Activated naive CD4-positive, alpha-beta T cell treated with Interleukin-2 at 50 U/mL for 16 hours (primary cell): ENCODE results near the gene DDAH2.

ENCODE experiments used
- DNase-seq: peaks from one replicate; pipeline ENCODE4 v3.0.0-alpha.2; 2020

DDAH2 gene

DNA sequence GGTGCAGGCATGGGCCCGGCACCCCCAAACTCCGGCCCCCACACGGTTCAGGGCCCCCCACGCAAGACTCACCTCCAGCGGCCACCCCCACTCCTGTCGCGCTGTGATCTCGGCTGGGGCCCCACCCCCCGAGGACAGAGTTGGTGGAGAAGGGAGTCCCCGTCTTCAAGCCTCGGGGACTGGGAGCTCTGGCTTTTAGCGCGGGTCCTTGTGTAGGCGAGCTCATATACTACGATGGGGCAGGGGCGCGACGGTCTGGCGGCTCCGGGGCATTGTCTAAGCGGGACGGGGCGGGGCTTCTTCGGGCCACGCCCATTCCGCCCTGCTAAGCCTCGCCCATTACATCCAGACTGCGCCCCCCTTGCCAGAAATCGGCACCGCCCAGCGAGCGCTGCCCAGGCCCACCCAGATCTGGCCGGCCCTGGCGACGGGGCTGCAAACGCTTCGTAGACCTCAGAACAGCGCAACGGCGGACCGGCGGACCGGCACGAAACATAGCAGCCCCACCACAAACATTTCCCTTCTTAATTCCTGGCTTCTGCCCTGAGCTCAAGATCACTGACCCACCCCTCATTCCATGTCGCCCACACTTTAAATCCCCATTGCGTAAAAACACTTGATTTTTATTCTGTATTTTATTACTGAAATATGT is 1.0 kb upstream of the DDAH2 start:
- DNase-seq, result peak; percentile 60

DNA sequence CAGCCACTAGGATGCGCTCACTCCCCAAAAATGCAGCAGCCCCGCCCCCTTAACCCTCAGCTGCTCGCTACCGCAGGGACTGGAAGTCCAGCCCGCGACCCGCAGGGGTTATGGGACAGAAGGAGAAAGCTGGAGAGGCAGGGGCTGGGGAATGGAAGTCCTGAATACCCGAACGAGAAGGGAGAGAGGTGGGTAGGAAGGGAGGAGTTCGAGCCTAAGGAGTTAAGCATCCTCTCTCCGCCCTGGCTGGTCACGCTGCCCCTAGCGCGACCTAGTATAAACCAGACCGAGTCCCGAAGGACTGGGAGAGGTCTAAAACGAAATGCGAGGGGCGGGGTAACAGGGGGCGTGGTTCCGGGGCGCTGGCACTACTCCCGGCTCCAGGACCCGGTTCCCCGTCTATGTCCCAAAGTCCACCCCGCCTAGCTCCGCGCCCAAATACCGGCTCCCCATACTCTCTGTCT is 448 bp upstream of the DDAH2 start:
- peak; percentile 80 for DNase-seq

DNA sequence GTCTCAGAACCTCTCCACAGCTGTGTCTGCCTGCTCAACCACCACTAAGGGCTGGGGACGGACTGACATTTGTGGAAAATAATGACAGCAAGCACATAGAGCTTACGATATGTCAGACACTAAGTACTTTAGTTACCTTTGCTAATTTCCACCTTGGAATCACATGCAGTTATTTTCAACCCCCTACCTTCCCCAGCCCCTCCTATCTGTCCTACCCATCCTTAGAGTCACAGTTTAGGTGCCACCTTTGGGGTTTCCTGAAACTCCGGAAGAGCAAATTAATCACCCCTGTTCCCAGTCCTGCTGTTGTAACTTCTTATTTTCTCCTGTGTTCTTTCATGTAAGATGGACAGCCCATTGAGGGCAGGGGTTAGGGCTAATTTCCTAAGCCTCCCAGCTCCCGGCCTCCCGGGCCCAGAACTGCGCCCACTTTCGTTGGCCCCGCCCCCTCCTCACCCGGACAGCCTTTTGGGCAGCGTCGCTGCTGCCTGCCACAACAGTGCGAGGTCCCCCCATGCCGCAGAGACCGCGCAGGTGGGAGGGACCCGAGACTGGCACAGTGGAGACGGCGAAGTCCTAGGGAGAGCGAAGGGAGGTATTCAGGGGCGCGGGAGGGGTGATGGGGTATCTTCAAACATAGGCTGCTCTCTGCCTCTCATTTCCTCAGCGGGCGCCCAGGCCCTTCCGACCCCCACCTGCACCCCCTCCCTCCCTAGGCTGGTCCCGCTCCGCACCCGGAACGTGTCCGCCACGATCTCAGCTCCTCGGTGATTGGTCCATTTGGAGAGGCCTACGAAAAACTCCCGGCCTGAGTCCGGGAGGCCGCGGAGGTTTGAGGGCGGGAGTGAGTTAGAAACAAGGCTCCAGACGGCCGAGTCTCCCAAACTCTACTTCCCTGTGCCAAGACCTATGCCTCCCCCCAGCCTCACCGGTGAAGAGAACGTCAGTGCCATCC is 1.1 kb downstream of the DDAH2 start:
- no peak for DNase-seq

- DNase-seq, result no peak
Observed at GRCh38 chr6:31727034-31727716, 1.9 kb downstream of the DDAH2 start.

DNA sequence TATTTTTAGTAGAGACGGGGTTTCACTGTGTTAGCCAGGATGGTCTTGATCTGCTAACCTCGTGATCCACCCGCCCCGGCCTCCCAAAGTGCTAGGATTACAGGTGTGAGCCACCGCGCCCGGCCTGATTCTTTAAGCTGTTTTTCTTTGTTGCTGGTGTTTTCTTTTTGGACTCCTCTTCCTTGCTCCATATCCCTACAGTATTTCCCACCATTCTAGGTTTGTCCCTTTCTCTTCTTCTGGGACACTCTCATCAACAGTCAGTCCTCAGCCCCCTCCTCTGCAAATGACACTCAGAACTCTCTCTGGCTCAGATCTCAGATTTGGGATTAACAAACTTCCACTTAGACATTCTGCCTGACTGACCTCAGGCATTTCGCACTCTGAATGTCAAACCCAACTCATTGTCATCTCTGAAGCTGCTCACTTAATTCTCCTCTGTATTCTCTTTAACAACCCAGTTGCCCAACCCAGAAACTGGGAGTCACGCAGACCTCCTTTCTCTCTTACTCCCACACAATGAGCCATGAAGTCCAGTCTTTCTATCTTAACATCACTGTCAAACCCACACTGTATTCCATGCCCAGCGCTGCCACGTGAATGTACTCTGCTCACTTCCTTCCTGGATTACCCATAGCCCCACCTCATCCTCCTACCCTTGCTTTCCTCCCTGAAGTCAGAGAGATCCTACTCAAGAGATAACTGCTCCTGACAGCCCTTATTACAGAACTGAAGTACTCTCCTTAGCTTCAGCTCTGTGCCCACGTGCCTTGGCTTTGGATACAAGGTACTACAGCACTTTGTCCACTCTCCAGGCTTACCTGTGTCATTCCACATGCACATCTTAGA is 3.4 kb downstream of the DDAH2 start:
- no peak for DNase-seq

DNA sequence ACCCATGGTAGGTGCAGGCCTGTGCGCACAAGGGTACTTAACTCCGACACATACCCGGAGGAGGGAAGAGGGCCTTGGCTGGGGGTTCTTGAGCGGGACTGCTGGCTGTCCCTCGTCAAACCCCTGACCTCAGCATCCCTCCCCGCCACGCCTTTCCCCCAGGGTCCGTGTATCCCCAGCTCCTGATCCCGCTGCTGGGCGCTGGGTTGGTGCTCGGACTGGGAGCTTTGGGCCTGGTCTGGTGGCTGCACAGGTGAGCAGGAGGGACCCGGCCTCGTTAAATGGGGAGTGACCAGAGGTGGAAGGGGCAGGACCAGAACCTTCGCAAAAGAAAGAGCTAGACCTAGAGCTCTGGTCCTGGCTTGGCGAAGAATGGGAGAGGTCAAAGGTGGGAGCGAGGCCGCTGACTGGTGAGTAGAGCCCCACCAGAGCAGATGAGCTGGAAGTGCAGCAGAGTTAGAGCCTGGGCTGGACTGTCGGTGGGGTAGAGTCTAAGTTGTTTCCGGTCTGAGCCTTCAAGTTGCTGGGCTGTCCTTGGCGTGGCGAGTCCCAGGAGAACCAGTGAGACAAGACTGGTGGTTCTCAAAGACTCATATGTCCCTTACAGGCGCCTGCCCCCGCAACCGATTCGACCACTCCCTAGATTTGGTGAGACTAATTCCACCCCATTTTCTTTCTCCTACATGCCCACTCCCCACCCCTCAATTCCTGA is 5.0 kb downstream of the DDAH2 start:
- no peak for DNase-seq

DNA sequence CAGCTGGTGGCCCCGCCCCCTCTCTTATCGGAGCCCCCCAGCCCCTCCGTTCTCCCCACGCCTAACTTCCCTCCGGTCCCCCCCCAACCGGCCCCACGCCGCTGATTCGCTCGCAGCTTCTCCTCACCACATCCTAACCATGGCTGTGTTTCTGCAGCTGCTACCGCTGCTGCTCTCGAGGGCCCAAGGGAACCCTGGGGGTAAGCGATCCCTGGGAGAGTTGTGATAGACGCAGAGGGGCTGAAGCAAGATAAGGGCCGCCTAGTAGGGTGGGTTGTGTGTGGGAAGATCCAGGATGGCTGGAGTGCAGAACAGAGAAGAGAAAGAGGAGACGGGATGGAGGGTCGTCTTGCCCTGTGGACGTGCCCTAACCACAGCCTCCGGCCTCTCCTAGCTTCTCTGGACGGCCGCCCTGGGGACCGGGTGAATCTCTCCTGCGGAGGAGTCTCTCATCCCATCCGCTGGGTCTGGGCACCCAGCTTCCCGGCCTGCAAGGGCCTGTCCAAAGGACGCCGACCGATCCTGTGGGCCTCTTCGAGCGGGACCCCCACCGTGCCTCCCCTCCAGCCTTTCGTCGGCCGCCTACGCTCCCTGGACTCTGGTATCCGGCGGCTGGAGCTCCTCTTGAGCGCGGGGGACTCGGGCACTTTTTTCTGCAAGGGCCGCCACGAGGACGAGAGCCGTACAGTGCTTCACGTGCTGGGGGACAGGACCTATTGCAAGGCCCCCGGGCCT is 5.7 kb downstream of the DDAH2 start, which contains the start of gene MPIG6B:
MPIG6B (plus strand) TSS at position 129 of the 735 bp plus-strand sequence; CDS start at position 140, 11 bp downstream.
- no peak for DNase-seq

DNA sequence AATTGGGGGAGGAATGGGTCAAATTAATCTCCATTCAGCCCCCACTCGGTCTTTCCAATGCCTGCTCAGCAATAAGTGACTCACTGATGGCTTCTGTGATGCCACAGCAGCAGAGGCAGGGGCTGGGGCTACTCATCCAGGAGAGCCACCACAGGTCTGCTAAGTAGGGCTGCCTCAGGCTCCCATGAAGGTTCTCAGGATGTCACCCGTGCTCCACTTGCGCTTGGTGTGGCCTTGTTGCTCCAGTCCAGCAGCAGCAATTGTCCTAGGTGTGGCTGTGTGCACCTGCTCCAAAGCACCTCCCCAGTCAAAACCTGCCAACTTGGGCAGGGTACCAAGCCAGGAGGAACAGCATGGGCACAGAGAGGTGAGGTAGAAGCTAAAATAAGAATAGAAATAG is 6.9 kb downstream of the DDAH2 start:
- no peak for DNase-seq

- DNase-seq, result no peak
Observed at GRCh38 chr6:31721351-31722020, 7.6 kb downstream of the DDAH2 start, which contains the start of gene LY6G6C. LY6G6C (minus strand) TSS chr6:31721746; CDS start chr6:31721679, 67 bp downstream.

- no peak for DNase-seq
Observed at GRCh38 chr6:31720196-31720770, 8.8 kb downstream of the DDAH2 start.

DNA sequence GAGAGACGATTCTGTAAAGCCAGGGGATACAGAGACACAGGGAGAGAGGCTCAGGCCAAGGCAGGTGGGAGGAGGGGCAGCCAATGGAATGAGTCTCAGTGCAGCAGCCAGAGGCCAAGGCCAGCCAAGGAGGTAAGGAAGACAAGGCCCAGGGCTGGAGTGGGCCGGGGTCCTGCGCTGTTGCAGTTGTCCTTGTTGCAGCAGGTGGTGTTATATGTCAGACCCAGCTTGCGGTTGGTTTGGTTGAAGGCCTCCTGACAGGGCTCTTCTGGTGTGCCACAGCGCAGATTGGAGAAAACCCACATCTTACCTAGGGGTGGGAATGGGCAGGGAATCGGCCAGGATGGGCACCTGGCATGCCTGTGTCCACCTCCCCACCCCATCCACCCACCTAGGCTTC is 10.1 kb downstream of the DDAH2 start:
- DNase-seq, result no peak

GRCh38 chr6:31718265-31718664 is 10.8 kb downstream of the DDAH2 start:
- no peak for DNase-seq

DNA sequence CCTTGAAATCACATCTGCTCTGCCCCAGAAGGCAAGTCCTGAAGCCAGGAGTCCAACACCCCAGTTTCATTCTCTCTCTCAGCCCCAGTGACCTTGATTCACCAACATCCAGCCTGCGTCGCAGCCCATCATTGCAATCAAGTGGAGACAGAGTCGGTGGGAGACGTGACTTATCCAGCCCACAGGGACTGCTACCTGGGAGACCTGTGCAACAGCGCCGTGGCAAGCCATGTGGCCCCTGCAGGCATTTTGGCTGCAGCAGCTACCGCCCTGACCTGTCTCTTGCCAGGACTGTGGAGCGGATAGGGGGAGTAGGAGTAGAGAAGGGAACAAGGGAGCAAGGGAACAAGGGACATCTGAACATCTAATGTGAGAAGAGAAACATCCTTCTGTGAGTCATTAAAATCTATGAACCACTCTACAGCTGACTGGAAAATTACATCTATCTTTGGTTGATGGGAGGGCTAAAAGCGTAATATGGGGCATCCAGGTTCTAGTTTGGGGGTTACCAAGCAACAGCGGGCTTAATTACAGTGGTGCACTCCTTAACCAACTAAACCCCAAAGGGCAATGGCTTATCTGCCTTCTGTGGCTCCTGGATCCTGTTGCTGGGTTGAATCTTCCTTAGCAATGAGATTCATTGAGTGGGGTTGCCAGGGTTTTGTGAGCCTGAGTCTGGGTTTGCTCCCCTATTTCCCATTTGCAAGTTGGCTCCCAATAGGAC is 11.4 kb downstream of the DDAH2 start:
- DNase-seq, result no peak

DNA sequence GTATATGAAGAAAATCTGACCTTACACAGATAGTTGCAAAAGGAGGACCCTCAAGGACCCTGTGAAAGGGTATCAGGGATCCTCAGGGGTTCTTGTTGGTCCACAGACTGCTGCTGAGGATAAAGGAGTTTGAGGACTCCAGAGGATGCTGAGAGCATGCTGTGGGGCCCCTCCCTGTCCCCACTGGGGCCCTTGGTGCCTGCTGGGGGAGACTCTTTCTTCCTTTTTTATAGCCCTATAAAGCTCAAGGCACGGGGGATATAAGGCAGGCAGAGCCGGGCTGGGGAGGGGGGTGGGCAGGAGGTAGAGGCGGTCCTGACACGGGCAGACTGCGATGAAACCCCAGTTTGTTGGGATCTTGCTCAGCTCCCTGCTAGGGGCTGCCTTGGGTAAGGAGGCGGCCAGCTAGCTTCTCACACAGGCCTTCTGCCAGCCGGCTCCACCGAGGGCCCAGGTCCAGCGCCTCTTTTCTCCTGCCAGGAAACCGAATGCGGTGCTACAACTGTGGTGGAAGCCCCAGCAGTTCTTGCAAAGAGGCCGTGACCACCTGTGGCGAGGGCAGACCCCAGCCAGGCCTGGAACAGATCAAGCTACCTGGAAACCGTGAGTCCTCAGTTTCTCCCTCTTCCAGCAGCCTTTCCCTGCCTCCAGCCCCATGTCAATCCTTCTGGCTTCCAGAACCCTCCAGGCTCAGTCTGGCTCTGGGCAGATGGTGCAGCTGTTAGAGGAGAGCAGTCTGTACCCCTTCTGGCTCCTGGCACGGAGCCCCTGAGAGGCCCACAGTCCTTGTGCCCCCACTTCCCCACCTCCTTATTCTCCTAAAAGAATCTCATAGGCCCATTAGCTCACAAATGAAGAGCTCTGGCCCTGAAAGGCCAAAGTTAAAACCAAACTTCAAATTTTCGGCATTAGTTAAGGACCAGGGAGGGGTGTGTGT is 13.8 kb downstream of the DDAH2 start, which contains the start of gene LY6G6D:
LY6G6D (plus strand) TSS at position 327 of the 937 bp plus-strand sequence; CDS start at position 335, 8 bp downstream.
- DNase-seq, result no peak

DNA sequence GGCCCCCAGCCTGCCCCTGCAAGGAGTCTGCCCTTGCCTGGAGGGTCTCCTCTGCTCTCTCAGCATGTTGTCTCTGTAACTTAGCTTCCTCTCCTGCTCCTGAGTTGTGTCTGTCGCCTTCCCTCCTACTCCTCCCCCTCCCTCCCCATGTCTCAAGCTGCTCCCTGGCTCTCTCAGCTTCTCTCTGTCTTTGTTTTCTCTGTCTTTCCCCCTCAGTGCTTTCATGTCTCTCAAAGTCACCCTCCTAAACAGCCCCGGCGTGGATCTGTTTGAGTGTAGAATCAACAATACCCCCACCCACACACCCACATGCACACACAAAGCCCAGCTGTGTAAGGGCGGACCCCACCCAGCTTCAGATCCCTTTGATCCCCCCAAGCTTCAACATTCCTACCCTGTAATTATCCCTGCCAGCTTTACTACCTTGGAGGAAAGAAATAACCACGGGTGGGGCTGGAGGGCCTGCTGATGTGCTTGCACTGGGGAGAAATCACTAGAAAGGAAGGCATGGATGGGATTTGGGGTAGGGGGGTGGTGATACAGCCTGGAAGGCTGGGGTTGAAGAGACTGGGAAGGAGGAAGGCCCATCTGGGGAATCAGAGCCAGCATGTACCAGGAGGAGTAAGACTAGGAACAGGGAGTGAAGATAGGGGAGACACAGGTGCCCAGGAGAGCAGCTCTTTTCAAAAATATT is 15.0 kb downstream of the DDAH2 start:
- DNase-seq, result no peak

- DNase-seq, result no peak
Observed at GRCh38 chr6:31713465-31713864, 15.6 kb downstream of the DDAH2 start.

DNA sequence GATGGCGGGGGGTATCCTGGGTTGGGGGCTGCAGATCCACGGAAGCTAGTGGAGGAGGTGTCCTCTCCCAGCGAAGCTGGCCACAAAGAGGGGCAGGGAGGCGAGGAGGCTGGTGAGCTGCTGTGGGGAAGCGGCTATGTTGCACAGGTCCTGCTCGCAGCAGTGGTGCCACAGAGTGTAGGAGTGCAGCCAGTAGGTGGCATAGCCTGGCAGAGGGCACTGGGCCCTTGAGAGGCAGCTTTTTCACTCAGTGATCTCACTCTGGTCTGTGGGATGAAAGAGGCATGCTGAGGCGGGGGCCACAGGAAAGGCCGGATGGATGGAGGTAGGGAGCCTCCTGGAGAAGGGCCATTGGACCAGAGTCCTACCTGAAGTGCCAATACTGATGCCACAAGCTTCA is 16.8 kb downstream of the DDAH2 start:
- DNase-seq, result no peak
